Stimulated activated CD8-positive, alpha-beta memory T cell treated with anti-CD3 and anti-CD28 coated beads, Interleukin-2, amount 100 ng/mL, for 48 hours (primary cell): ENCODE results near the gene HDGF.
"Not testable (repeated sequence)": the region's sequence is repeated elsewhere in the genome, so short reads cannot be mapped to it uniquely, and the experiment has no call there.

Source experiments
- DNase-seq, 2 donors: peaks; one replicate each; pipeline ENCODE4 v3.0.0-alpha.2; 2020; ENCODE audit warnings: low read depth in 2 of 2

HDGF gene

DNA sequence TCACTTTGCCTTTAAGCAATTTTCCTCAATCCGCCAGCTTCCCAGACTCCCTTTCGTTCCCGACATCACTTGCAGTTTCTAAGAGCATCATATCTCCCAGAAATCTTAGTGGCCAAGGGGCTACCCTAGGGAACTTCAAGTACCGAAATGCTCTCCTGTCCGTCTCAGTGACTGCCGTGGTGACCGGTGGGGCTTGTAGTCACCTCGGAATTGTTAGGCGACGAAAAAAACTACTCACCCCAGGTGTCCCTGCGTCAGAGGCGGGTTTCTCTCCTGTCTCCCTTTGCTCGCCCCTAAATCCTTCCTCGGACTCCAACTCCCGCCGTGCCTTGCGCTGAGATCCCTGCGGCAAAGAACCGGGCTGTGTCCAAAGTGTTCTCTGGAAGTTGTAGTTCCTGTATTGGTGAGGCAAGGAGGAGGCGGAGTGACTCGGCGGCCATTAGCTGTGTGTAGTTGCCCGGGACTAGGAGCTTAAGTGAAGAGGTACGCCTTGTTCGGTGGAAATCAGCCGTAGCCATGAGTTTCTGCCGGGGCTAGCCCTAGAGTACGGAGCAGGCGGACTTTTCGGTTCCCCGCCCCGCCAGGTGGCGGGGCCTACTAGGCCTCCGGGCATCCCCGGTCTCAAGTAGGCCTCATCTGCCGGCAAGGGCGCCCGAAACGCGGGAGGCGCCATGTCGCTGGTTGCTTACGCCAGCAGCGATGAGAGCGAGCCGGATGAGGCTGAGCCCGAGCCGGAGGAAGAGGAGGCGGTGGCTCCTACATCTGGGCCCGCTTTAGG is 15.8 kb upstream of the HDGF start, which contains the start of gene PRCC:
TSS of gene PRCC (plus strand) at position 435 of the 778 bp plus-strand sequence. CDS start at position 672, 237 bp downstream.
- DNase-seq = peak; percentile 88 to 92

DNA sequence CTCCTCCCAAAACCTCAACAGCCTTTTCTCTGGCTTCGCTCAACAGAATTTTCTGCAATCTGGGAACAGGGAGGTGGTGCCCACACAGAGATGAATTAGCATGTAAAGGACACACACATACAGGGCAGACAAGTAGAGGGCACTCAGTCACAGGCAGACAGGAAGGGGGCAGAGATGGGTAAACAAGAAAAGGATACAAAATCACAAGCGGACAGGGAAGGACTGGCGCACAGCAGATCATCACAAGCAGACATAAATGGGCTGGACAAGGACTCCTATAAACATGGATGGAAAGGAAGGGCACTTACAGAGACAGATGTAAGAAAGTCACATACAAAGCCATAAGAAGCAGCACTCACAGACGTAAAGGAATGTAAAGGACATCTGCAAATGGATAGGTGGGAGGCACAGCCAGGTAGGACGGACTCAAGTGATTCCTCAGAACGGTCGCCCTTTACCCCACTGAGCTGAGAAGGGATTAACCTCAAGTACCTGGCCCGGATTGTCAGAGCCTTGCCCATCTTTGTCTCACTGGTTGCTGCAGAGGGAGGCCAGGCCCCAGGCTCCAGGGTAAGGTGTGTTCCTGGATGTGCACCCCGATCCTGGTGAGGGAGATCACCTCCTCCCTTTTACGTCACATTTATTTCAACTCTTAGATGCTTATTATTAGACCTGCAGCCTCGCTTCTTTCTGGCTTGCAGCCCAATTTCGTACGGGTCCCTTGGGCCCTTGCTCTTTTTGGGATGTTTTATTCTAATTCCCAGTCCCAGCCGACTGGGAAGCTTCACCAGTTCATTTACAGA is 15.0 kb upstream of the HDGF start:
- no peak for DNase-seq

DNA sequence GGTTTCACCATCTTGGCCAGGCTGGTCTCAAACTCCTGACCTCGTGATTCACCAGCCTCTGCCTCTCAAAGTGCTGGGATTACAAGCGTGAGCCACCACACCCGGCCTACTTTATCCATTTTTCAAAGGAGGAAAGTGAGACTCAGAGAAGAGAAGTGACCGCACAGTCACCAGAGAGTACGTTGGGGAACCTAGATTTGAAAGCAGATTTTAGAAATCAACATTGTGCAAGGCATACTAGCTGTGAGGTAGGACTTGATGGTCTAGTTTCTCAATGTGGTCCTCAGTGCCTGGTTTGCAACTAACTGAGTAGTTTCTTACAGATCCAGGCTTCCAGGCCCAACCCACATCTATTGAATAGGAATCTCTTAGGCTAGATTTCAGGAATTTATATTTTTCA is 14.2 kb upstream of the HDGF start:
- DNase-seq = no peak

GRCh38 chr1:156765136-156765535 is 13.7 kb upstream of the HDGF start:
- DNase-seq = not testable (repeated sequence)

DNA sequence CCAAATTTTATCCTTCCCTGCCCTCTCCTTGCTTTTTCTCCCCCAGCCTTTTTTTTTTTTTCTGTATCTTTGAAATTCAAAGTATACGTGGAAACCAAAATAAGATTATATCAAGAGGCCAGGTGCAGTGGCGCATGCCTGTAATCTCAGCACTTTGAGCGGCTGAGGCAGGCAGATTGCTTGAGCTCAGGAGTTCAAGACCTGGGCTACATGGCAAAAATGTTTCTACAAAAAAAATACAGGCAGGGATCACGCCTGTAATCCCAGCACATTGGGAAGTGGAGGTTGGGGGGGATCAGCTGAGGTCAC is 9.3 kb upstream of the HDGF start:
- DNase-seq = no peak

- DNase-seq = no peak
These were observed 8.8 kb upstream of the HDGF start for GRCh38 chr1:156760092-156760795.

GRCh38 chr1:156757572-156758253 is 6.2 kb upstream of the HDGF start:
- not testable (repeated sequence) for DNase-seq

GRCh38 chr1:156756355-156756754 is 4.9 kb upstream of the HDGF start:
- DNase-seq = no peak

DNA sequence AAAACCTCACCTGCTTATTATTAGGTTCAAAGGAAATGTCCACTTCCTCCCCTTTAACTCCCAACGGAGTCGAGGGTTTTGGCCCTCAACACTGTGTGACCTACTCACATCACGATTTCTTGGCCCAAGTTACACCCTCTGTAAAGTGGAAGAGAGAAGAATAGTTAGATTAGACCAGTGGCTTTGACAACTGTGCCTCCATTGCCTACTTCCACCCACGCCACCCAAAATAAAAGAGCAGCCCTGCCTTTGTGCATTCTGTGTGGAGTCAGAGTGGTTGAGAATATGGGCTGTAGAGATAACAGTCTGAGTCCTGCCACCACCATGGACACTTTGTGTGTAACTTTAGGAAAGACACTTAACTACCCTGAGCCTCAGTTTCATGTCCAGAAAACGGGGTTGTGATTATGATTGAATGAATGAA is 4.1 kb upstream of the HDGF start:
- DNase-seq = no peak

DNA sequence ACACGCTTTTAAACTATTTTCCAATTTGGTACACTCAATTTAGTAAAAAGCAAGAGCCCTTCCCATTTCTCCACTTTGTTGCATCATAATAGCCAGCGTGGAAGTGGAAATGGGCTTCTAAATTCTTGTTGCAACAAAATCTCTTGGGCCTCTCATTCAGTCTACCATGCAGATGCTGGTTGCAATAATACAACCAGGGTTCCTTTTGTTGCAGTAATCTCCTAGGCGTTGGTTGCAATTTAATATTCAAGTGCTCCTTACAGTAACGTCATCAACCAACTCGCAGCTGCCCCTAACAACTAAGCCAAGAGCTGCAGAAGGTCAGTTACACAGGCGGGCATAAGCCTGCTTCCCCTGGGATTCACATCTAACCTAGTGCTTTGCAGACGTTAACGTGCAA is 2.7 kb upstream of the HDGF start:
- DNase-seq = no peak

DNA sequence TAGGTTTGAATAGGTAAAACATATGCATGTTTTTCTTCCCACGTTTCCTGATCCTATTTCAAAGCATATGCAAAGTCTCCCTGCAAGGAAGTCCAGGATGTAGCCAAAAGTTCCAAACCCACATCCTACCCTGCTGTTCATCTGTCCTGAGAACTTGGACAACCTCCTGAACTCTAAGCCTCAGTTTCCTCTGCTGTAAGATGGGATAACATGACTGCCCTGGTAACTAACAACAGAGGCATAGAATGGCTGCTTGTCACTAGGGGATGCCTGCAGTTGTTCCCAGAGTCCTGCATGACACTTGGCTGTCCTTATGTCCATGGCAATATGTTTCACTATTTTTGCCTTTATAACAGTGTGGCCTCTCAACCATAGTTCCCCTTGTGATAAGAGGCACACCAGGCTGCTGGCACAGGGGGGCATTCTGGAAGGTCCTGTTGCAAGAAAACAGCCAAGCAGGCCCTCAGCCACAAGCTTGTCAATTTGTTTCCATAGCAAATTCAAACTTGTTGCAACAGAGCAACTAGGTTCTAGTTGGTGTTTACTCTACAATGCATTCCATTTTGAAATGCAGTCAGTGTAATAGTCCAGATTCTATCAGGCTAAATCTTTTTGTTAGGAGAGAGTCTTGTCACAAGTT is 1.5 kb upstream of the HDGF start:
- no peak for DNase-seq

- peak; percentile 96 for DNase-seq
These were observed 444 bp upstream of the HDGF start for GRCh38 chr1:156751757-156752481.

GRCh38 chr1:156750711-156751450 is 594 bp downstream of the HDGF start:
- DNase-seq = no peak

- peak in 1 of 2 donors; percentile 56 for DNase-seq
These were observed 1.2 kb downstream of the HDGF start for GRCh38 chr1:156750191-156750672.

DNA sequence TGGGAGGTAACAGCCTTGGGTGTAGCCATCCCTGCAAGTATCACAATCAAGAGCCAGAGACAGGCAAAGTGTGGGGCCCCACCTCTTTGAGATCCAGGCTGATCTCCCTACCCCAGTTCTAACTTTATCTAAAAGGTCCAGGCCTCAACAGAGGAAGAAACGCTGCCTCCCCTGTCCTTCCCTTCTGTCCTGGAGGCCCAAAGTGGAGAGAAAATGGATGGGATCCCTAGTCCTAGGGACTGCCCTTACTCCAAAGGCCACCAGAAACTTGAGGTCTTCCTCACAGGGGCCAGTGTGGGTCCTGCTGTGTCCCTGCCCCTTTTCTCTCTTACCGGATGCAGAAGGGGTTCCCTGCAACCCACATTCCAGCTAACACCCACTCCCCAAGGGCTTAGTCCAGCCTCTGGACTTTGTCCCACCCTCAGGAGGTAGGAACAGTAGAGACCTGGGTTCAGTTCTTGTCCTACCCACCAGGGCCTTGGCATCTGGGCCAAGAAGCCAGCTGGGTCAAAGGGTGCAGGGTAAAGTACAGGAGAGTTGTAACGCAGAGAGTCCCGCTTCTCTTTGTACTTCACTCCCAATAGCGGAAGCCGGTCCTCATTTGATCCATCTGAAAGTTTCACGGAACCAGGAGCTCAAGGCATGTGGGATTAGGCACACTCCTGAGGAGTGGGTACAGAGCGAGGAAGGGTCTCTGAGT is 1.9 kb downstream of the HDGF start:
- no peak for DNase-seq

GRCh38 chr1:156748670-156749418 is 2.6 kb downstream of the HDGF start:
- DNase-seq = no peak

GRCh38 chr1:156747742-156748669 is 3.5 kb downstream of the HDGF start:
- DNase-seq = no peak
